ENCODE data around the gene NMNAT1.
"Not testable (repeated sequence)": the region's sequence is repeated elsewhere in the genome, so short reads cannot be mapped to it uniquely, and the experiment has no call there.

NMNAT1 gene

GRCh38 chr1:10022656-10023055, 79.4 kb downstream of the NMNAT1 start:
- no peak for DNase-seq (ENCODE audit: low spot score)
- TF ChIP-seq CTCF (IDR thresholded peaks at IDR 0.05; ENCODE audit: extremely low read depth, missing control alignments), result no peak

- DNase-seq (ENCODE audit: low spot score), result no peak
- TF ChIP-seq CTCF (IDR thresholded peaks at IDR 0.05; ENCODE audit: extremely low read depth, missing control alignments), result no peak
These were observed 82.1 kb downstream of the NMNAT1 start for GRCh38 chr1:10025354-10025753.

- no peak for TF ChIP-seq CTCF (IDR thresholded peaks at IDR 0.05; ENCODE audit: extremely low read depth, missing control alignments)
- no peak for DNase-seq (ENCODE audit: low spot score)
These were observed 83.8 kb downstream of the NMNAT1 start for GRCh38 chr1:10027027-10027426.

- not testable (repeated sequence) for DNase-seq (ENCODE audit: low spot score)
These were observed 85.8 kb downstream of the NMNAT1 start for GRCh38 chr1:10028956-10029500.

- no peak for DNase-seq (ENCODE audit: low spot score)
- no peak for TF ChIP-seq CTCF (IDR thresholded peaks at IDR 0.05; ENCODE audit: extremely low read depth, missing control alignments)
These were observed 88.2 kb downstream of the NMNAT1 start for GRCh38 chr1:10031461-10031860.

GRCh38 chr1:10032590-10033358, 89.5 kb downstream of the NMNAT1 start, which contains the start of gene UBE4B:
TSS of gene UBE4B (plus strand) at chr1:10032958. CDS start at chr1:10033671, 713 bp downstream.
- TF ChIP-seq CTCF (IDR thresholded peaks at IDR 0.05; ENCODE audit: extremely low read depth, missing control alignments), result peak; percentile 86
- DNase-seq (ENCODE audit: low spot score), result peak; percentile 99

- TF ChIP-seq CTCF (IDR thresholded peaks at IDR 0.05; ENCODE audit: extremely low read depth, missing control alignments), result no peak
- DNase-seq (ENCODE audit: low spot score), result peak; percentile 30
These were observed 90.1 kb downstream of the NMNAT1 start for GRCh38 chr1:10033359-10033845.

Data from GM20000 (cell line).